ENCODE results near the gene GPR68. TPM values are rescaled to one million over a fixed set of nuclear protein-coding genes. Genes with fewer than 3 reads are reported as not detected.

Gene GPR68
- total and polyA plus RNA-seq, 2 of the 4 experiments (the other 2 are of a cell fraction) = 0.72 to 0.94 TPM

GRCh38 chr14:91283666-91284065, 39.2 kb upstream of the GPR68 start:
- no peak overlapping the region for H3K4me3 ChIP-seq (ENCODE audit: insufficient read depth, low read depth, low read length)

More at GRCh38 chr14:91283666-91284065, 39.2 kb upstream of the GPR68 start:
- H4K8ac ChIP-seq (ENCODE audit: low read depth in 2 of 2, low read length in 2 of 2) = peak overlapping the region in 1 of 2 experiments; percentile 87; a peak in 2 of 4 replicates
- no peak for TF ChIP-seq CTCF (conservative IDR thresholded peaks at IDR 0.05; ENCODE audit: low read depth, low read length)
- TF ChIP-seq CHD1 (IDR thresholded peaks at IDR 0.05; ENCODE audit: low read depth, low read length) = no peak
- TF ChIP-seq FOS (IDR thresholded peaks at IDR 0.05; ENCODE audit: low read depth, low read length) = no peak
- TF ChIP-seq RFX5 (IDR thresholded peaks at IDR 0.05; ENCODE audit: low read depth, low read length) = no peak
- H3K23ac ChIP-seq (ENCODE audit: low read depth, low read length) = peak overlapping the region; percentile 71; the same call in 1 of the 2 replicates
- ATAC-seq (ENCODE audit: low read depth) = peak; percentile 18
- no peak overlapping the region for H2BK5ac ChIP-seq (ENCODE audit: low read depth, low read length, poor library complexity, severe bottlenecking)
- dilution Hi-C loops (cut with HindIII; ENCODE audit: low sequenced_read_pairs, unreplicated experiment) (no loop called here), in situ Hi-C loops (cut with MboI; ENCODE audit: low sequenced_read_pairs) (loop anchor here (5.0 kb wide), 1 partner anchor 106 kb away; no protein-coding TSS in a partner anchor), intact Hi-C loops (cut with micrococcal nuclease) (no loop called here)
- H4K91ac ChIP-seq (ENCODE audit: insufficient read depth, low read depth, low read length) = peak overlapping the region; percentile 85; the same call in 1 of the 2 replicates
- no peaks in the 10 kb centered on the region for H3K36me3 ChIP-seq (ENCODE audit: control insufficient read depth, insufficient read depth, low read length)
- peaks cover 2% of the 10 kb centered on the region; the same call in 1 of the 2 replicates for H3K9me1 ChIP-seq (ENCODE audit: insufficient read depth, low read length)
- POLR2A ChIA-PET (ENCODE audit: unreplicated experiment) = no interaction called here
- H3K4ac ChIP-seq (ENCODE audit: low read depth, low read length) = peak overlapping the region; percentile 89
- CTCF ChIA-PET = interaction anchor here (0.6 to 4.3 kb wide), 4 partner anchors 106 to 898 kb away, joined by 4 to 41 read pairs (median 12); no protein-coding TSS in a partner anchor
- no peak overlapping the region for H3K9ac ChIP-seq (ENCODE audit: low read depth, low read length)
- H2BK15ac ChIP-seq (ENCODE audit: low read depth, low read length) = peak overlapping the region; percentile 66; the same call in 1 of the 3 replicates
- H4K20me1 ChIP-seq (ENCODE audit: insufficient read depth, low read length) = no peaks in the 10 kb centered on the region
- peak overlapping the region; percentile 82 for H2AFZ ChIP-seq (replicated peaks; ENCODE audit: low read length, poor library complexity)
- peak overlapping the region; percentile 32 for H3K18ac ChIP-seq (ENCODE audit: low read depth, low read length)
- no peaks in the 10 kb centered on the region; the same call in 1 of the 2 replicates for H3K27me3 ChIP-seq (ENCODE audit: control insufficient read depth, insufficient read depth, low read length)
- H2BK20ac ChIP-seq (ENCODE audit: low read depth, low read length) = peak overlapping the region; percentile 95
- peak overlapping the region; percentile 15 for H2AK9ac ChIP-seq (replicated peaks; ENCODE audit: low read depth, low read length, poor library complexity)
- no peak overlapping the region for H3K4me2 ChIP-seq (ENCODE audit: low read depth, low read length)
- WGBS, 2 experiments (ENCODE audit: extremely low coverage in 2 of 2, insufficient read length in 1 of 2) = no CpG with 5 or more reads among the region's 4 CpGs
- no peak overlapping the region; the same call in 1 of the 2 replicates for H2AK5ac ChIP-seq (ENCODE audit: low read depth, low read length)
- no peaks in the 10 kb centered on the region for H3K79me1 ChIP-seq (ENCODE audit: low read depth in 1 of 2, low read length in 2 of 2)
- H2BK120ac ChIP-seq (ENCODE audit: low read depth, low read length) = peak overlapping the region; percentile 96
- no TSS peak for BruUV-seq (replicated peaks)
- no peak overlapping the region for H3K27ac ChIP-seq (ENCODE audit: insufficient read depth, low read length)
- no peaks in the 10 kb centered on the region for H3K9me3 ChIP-seq (ENCODE audit: control insufficient read depth, insufficient read depth, low read length)
- H3K14ac ChIP-seq (replicated peaks; ENCODE audit: low read depth, low read length) = peak overlapping the region; percentile 90; the same call in 1 of the 2 replicates
- H3K56ac ChIP-seq (ENCODE audit: extremely low read depth, insufficient read depth, low read length) = no peak overlapping the region
- H4K5ac ChIP-seq (ENCODE audit: low read depth, low read length) = no peak overlapping the region; the same call in 1 of the 2 replicates
- H3K4me1 ChIP-seq (ENCODE audit: control insufficient read depth, insufficient read depth, low read length) = peaks cover 2% of the 10 kb centered on the region; the same call in 1 of the 2 replicates
- peak; percentile 1 for DNase-seq

Measured in IMR-90 (cell line).